RCC 7860 (cell line): ENCODE data around the gene ZNF786.
"Not testable (repeated sequence)": the region's sequence is repeated elsewhere in the genome, so short reads cannot be mapped to it uniquely, and the experiment has no call there.

Experiments used
- DNase-seq: peaks from one replicate; pipeline ENCODE4 v3.0.0-alpha.2; 2015; ENCODE audit warnings: low spot score
- FAIRE-seq: peaks from 2 replicates; lab custom pipeline; 2012; peaks lifted over from hg19 to GRCh38; lab: Jason Lieb, UNC

Gene ZNF786

GRCh38 chr7:149031353-149031910 is 59.1 kb downstream of the ZNF786 start:
- FAIRE-seq = no peak

DNA sequence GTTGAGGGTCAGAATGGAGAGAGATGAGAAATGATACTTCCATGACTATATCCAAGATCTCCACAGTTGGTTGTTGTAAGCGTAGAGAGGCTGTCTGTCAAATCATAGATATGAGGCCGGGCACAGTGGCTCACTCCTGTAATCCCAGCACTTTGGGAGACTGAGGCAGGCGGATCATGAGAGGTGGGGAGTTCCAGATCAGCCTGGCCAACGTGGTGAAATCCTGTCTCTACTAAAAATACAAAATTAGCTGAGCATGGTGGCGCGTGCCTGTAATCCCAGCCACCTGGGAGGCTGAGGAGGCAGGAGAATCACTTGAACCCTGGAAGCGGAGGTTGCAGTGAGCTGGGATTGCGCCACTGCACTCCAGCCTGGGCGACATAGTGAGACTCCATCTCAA is 60.1 kb downstream of the ZNF786 start:
- DNase-seq, FAIRE-seq: not testable (repeated sequence)

More at GRCh38 chr7:149031353-149031910, 59.1 kb downstream of the ZNF786 start:
- no peak for DNase-seq

DNA sequence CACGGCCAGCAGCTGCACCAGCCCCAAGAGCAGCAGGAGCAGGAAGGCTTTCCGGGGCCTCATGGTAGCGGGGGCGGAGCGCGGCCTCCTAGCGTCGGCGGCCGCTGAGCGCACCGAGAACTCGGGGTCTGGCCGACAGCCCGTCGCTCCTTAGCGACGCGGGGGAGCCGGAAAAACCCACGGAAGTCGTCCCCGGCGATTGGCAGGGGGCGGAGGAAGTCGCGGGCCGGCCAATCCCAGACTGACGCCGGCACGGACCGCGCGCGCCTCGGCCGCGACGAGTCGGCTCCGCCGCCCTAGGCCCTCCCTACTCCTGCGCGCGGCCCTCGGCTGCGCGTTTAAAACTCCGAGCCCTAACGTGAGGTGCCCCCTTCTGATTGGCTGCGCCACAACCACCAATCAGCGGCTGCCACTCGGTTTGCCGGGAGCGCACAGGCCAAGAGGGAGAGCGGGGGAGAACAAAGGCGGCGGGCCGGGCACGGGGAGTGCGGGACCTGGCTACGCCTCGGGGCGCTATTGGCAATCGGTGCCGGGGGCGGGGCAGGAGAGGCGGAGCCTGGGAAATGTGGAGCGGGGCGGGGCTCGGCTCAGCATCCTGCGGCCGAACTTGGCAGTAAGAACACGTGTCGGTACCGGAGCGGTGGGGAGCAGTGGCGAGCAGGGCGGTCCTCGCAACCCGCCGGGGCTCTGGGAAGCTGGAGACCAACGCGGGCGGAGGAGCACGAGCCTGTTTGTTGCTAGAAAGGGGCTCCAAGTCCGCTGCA is 62.0 kb downstream of the ZNF786 start, which contains the start of gene PDIA4:
PDIA4 (minus strand) TSS at position 160 of the 764 bp plus-strand sequence; CDS start at position 63, 97 bp downstream.
- peak; percentile 99 for DNase-seq
- peak; percentile 93 for FAIRE-seq

GRCh38 chr7:149027611-149028345 is 62.7 kb downstream of the ZNF786 start:
- FAIRE-seq (no peak), DNase-seq (no peak)

DNA sequence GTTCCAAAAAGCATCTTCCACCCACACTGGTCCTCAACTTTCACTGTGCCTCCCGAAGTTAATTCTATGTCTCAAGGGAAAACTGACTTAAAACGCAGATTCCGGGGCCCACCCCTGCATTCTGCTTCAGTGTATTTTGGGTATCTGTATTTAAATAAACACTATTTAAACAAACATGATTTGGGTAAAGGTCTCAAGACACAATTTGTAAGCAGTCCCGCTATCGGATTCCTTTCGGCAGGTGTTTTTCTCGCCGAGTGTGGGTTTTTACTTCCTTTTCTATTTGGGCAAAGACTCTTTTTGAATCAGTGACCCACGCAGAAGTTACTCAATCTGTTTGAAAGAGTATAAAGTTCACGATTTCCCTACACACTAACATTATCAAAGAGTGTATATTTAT is 63.5 kb downstream of the ZNF786 start:
- DNase-seq = no peak

DNA sequence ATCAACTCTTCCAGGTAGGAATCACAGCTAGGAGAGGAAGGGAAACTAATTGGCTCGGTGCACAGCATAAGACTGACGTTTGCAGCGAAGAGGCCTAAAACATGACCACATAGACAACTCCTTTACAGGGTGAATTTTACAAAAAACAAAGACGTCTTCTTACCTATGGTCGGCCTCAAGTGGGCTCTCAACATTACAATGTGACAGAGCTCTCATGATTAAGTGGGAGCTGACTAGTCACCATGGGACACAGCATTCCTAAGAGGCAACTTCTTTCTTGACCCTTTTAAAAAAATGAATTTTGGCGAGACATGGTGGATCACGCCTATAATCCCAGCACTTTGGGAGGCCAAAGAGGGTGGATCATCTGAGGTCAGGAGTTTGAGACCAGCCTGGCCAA is 66.9 kb downstream of the ZNF786 start:
- no peak for FAIRE-seq

More for the DNA sequence above, 63.5 kb downstream of the ZNF786 start:
- no peak for FAIRE-seq

GRCh38 chr7:149022756-149023360 is 67.7 kb downstream of the ZNF786 start:
- FAIRE-seq (no peak), DNase-seq (no peak)

More for the DNA sequence above, 66.9 kb downstream of the ZNF786 start:
- no peak for DNase-seq

DNA sequence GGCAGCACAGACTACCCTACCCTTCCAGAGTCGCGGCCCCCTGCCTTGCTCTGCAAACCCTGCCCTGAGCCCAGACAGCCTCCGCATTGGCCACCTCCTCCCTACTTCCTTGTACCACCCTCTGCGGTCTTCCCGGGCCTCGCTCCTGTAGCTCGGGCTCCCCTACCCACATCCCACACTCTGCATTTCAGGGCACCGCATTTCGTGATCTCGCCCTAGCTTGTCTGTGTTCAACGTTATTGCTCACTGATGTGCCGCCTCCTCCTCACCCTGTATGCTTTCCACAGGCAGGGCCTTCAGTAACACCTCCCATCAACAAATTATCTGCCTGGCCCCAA is 68.8 kb downstream of the ZNF786 start:
- FAIRE-seq (no peak), DNase-seq (no peak)

DNA sequence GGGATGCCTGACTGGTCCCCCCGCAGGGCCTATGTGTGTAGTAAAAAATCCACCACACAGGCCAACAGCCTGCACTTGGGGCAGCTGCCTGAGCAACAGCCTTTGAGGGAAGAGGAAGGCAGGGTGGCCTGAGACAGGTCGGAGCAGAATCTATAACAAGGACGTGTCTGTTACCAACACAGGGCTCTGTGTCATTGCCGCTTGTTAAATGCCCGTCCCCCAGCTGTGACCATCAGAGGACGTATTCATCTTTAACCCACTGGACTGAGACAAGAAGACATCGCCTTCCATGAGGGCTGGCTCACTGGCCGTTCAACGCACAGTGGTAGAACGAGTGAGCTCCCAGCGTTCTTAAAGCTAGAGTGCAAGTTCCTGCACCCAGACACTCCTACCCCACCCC is 70.0 kb downstream of the ZNF786 start:
- DNase-seq (no peak), FAIRE-seq (no peak)
